Hematopoietic multipotent progenitor cell treated with erythropoietin and hydrocortisone succinate and interleukin-3 and kit ligand, for 8 days (in vitro differentiated cells): ENCODE measurements around the gene TTC12.
"Not testable (repeated sequence)": the region's sequence is repeated elsewhere in the genome, so short reads cannot be mapped to it uniquely, and the experiment has no call there.

ENCODE experiments used
- DNase-seq: peaks from one replicate; pipeline ENCODE4 v3.0.0-alpha.2; 2015

Gene TTC12

DNA sequence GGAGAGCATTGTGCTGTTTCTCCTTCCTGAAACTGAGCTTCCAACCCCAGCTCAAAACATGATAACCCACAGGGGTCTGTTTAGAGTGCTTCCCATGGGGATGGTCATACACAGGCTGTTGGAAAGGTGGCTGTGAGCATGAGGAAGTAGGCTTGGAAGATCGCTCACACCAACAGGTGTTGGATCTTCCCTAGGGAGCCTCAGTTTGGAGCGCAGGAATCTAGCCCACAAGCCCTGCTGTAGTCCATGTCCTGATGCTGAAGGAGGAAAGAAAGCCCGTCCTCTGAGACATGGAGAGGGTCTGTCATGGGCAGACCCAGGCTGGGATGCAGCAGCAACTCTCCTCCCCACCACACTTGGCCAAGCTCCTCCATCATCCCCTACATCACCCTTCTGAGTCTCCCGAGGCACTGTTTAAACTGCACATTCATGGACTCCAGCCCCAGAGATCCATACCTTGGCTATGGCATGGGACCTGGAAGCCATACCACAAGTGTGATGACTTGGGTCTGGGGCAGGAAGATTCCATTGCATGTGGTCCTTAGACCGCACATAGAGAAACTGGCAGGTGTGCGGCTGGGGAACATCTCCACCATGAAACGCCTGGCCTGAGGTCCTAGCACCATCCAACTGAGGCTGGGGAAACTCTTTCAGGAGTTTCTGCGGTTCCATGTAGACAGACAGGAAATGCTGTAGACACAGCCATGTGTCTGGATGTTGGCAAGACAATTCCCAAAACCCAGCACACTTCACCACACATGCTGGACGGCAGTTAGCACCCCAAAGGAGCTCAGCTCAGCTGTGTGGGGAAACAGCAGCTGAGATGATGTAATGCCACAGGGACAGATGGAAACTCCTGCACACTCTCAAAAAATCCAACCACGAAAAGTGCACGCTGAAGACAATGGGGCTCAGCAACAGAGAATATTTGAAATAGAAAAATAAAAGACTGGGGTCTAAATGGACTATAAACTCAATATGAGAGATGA, 27.6 kb upstream of the TTC12 start:
- no peak for DNase-seq

DNA sequence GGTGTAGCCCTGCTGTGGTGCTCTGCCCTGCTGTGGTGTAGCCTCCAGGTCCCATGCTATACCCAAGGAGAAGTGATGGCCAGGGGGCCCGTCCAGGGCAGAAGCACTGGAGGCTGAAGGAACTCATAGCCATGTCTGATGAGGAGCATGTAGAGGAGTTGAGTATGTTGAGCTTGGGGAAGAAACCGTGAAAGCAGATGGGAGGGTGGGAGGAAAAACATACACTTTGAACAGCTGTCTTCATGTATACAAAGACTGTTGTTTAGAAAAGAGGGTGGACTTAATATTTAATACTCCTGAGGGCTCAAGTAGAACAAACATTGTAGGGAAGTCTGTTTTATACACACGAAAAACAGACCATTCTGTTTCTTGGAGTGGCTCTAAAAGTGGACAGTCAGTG, 26.6 kb upstream of the TTC12 start:
- DNase-seq, result no peak

- DNase-seq, result no peak
Measured at GRCh38 chr11:113288286-113288863, 26.0 kb upstream of the TTC12 start.

DNA sequence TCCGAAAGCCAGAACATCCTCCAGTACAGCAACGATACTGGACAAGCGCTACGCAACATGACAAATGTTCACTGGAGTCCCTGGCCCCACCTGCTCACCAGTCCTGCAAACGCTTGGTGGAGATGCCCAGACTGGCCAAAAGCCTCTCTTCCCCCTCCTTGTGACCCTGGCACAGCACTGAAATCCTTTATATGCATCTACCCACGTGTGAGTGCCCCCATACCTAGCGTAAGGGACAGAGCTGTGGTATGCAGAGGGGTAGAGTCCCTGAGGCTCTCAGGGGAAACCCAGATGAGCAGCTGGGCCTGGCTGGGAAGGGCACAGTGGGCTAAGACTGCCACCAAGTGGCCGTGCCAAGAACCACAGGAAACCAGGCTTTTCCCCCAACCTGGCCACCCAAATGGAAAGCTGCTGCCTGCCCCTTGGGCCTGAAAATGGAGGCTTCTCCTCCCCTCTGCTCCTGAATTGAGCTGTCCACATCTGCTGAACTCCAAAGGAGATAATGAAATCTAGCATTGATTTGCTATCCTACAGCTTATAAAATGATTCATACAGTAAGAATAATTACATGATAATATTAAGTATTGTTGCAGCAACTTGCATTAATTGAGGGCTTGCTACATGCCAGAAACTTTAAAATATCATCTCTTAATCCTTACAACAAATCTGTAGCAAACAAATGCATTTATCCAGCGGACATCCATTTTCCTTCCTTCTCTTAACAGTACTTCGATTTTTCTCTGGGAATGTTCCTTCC, 24.8 kb upstream of the TTC12 start:
- DNase-seq, result peak; percentile 41

GRCh38 chr11:113293936-113294335, 20.4 kb upstream of the TTC12 start:
- no peak for DNase-seq

GRCh38 chr11:113295993-113296392, 18.4 kb upstream of the TTC12 start:
- DNase-seq, result no peak

DNA sequence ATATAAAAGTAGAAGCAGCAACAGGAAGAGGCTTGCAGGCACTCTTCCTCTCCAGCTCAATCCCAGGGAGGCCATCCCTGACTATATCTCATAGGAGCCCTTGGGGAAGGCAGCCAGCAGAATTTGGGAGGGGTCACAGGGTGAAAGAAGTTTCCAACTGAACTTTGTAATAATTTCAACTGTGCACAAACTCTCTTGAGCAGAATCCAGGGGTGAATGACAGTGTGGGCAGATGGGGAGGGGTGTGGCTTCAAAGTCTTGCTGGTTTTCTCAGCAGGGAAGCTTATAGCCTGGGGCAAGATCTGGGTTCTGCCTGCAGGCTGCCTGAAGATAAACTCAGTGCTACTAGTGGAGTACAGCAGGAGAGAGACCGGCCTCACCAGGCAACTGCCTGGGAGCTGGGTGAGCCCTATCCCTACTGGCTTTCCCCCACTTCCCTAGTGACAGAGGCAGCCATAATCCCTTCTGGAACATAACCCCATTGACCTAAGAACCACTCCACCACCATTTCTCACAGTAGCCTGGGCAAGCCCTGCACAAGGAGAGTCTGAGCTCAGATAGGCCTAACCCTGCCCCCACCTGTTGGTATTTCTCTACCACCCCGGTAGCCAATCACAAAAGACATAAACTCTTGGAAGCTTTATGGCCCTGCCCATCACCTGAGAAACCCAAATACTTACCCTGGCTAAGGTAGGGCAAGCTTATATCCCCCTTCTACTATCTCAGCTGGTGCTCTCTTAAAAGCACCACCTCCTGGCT, 17.8 kb upstream of the TTC12 start:
- DNase-seq, result no peak

DNA sequence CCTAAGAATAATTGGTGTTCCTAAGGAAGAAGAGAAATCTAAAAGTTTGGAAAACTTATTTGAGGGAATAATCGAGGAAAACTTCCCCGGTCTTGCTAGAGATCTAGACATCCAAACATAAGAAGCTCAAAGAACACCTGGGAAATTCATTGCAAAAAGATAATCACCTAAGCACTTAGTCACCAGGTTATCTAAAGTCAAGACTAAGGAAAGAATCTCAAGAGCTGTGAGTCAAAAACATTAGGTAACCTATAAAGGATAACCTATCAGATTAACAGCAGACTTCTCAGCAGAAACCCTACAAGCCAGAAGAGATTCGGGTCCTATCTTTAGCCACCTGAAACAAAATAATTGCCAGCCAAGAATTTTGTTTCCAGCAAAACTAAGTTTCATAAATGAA, 15.9 kb upstream of the TTC12 start:
- not testable (repeated sequence) for DNase-seq

GRCh38 chr11:113304916-113305315, 9.5 kb upstream of the TTC12 start:
- no peak for DNase-seq

DNA sequence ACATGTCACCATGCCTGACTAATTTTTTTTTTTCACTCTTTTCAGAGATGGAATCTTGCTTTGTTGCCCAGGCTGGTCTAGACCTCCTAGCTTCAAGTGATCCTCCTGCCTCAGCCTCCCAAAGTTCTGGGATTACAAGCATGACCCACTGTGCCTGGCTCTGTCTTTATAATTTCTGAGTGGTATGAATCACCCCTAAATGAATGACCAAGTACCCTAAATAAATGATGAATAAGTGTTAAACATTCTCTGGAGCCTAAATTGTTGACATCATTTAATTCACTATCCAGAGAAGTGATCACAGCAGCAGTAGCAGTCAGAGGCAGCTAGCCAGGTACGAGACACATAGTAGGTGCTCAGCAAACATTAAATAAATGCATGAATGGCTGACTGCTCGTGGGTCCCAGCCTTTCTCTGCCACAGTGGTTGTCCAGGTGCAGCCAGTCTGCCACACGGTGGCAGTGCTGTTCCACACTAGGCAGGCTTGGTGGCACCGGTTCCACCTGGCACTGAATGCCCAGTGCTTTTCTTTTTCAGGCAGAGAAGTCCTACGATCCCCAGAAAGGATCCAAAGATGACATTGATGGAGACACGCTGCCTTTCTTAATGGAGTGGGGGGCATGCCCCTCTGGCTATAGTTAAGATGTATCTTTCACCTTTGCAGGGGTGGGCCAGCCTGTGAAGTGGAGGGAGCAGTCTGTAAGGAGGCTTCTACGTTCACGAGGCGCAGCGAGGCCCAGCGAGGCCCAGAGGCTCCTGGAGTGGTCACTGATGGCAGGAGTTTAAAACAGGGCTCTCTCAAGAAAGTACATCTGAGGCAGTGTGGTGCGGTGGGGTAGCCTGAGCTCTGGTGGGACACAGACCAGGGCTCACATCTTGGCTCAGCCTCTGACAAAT, 8.7 kb upstream of the TTC12 start:
- peak; percentile 69 for DNase-seq

GRCh38 chr11:113308601-113309000, 5.8 kb upstream of the TTC12 start:
- DNase-seq, result no peak

DNA sequence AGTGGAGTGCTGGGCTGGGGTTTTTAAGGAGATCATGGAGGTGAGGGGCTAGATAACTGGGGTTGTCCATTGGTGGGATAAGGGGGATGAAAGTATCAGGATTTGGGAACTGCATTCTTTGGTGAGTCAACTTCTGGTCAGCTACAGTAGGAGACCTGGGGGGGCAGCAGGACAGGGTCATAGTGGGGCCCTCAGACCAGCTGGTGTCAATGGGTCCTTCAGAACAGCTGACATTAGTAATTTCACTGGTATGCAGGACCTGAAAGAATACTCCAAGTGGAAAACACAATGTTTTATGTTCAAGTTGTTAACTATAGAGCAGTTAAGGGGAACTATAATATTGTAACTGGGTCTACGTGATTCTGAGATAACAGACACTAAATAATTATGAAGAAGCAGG, 2.8 kb upstream of the TTC12 start:
- DNase-seq, result no peak

GRCh38 chr11:113313601-113314000, 782 bp upstream of the TTC12 start:
- no peak for DNase-seq

GRCh38 chr11:113314065-113314388, 356 bp upstream of the TTC12 start:
- DNase-seq, result no peak

GRCh38 chr11:113315811-113316210, 1.4 kb downstream of the TTC12 start:
- DNase-seq, result no peak

DNA sequence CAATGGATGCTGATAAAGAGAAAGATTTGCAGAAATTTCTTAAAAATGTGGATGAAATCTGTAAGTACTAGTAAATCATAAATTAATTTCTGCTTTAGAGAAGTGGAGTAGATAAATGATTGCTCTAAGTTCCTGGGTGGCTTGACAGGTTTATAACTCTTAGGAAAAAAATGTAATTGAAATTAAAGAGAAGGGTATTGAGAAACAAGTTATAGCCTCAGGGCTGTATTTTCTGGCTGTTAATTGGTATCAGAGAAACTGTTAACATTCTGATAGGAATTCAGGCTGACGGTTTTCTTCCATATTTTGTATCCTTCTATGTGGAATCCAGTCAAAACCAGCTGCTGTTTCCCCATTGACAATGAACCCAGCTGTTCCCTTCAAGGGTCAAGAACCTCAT, 1.9 kb downstream of the TTC12 start:
- no peak for DNase-seq

- no peak for DNase-seq
Measured at GRCh38 chr11:113317339-113317738, 3.0 kb downstream of the TTC12 start.

GRCh38 chr11:113319085-113319484, 4.7 kb downstream of the TTC12 start:
- DNase-seq, result no peak

DNA sequence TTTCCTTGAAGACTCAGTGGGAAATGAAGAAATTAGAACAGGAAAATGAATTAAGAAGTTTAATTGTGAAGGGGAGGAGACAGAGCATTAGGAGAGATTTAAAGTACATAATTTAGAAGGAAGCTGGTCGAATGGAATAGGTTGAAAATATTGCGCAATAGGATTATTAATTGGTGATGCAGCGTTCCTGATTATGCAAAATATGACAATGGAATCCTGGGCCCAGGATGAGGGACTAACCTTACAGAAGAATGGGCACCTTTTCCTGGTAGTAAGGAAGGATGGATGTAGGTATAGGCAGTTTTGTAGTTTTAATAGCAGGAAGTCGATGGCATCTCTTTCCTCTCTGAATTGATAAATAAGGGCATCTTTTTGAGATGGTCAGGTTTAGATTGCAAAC, 7.8 kb downstream of the TTC12 start:
- DNase-seq, result no peak

DNA sequence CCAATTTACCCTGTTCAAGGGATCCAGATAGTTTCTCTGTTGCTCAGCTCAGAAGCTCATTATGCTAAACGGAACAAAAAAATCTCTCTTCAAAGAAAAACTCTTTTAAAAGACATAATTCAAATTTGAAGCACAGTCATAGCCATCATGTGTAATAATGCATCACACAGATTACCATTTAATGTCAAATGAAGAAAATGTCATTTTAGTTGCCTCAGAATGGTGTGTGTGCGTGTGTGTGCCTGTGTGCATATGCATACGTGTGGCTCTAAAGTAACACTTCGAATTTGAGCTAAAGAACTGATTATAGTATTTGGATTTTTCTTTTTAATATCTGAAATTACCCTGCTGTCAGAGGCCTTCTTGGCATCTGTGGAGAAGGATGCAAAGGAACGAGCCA, 9.9 kb downstream of the TTC12 start:
- no peak for DNase-seq

GRCh38 chr11:113329725-113330124, 15.3 kb downstream of the TTC12 start:
- no peak for DNase-seq

DNA sequence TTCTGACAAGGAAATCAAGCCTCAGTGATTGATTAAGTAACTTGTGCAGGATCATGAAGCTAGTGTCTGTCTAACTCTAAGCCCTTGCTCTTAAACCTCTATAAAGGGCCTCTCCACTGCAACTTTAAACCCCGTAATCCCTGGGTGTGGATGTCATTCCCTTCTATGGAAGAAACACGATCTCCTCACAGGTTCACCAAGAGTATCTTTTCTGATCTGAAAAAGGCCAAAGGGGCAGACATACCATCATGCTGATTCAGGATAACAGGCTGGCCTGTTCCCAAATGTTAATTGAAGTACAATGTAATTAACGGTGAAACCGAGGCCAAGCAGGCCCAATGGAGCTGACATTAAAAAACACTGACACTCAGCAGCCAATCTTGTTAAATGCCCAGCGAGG, 17.1 kb downstream of the TTC12 start:
- DNase-seq, result no peak
